Kasumi-1 (cell line): Measurements from ENCODE around the gene DNMT3B.
"Not testable (repeated sequence)": the region's sequence is repeated elsewhere in the genome, so short reads cannot be mapped to it uniquely, and the experiment has no call there.

Experiments
- DNase-seq, 2 experiments: peaks; one replicate each; lab custom pipeline; 2025; lab: John Stamatoyannopoulos, UW

The DNMT3B gene

DNA sequence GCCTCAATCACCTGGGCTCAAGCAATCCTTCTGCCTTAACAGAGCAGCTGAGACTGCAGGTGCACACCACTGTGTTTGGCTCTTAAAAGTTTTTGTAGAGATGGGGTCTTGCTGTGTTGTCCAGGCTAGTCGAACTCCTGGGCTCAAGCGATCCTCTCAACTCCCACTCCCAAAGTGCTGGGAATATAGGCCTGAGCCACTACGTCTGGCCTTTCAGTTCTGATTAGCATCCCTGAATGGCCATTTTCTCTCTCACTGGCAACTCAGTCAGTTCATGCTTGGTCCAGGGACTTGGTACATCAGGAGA is 28.5 kb downstream of the DNMT3B start:
- no peak for DNase-seq

GRCh38 chr20:32792316-32792715 is 30.1 kb downstream of the DNMT3B start:
- DNase-seq, result peak; percentile 47 to 60

GRCh38 chr20:32792731-32793458 is 30.7 kb downstream of the DNMT3B start:
- DNase-seq, result peak in 1 of 2 experiments; percentile 5

DNA sequence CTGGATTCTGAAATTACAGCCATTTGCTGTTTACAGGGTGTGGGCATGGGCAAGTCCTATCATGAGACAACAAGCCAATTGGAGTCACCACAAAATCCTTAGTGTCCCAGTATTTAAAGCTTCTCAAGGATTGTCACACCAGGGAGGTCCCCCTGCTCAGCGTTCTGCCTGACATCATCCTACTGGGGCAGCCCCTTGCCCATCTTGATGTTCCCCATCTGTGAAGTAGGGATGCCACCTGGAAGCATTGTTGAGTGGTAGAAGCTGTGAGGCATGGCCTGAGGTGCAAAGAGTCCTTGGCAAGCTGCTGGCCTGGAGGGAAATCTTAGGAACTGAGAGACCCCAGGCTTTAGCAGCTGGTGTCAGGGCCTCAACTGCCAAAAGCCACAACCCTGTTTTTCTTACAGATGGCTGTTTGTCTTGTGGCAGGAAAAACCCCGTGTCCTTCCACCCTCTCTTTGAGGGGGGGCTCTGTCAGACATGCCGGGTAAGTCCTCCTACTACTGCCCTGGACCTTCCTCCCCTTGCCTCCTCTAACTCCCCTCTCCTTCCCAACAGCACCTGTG is 34.3 kb downstream of the DNMT3B start:
- DNase-seq, result no peak

GRCh38 chr20:32796981-32797451 is 34.8 kb downstream of the DNMT3B start:
- no peak for DNase-seq

GRCh38 chr20:32797571-32797970 is 35.4 kb downstream of the DNMT3B start:
- DNase-seq, result not testable (repeated sequence)

GRCh38 chr20:32798046-32798981 is 36.1 kb downstream of the DNMT3B start:
- no peak for DNase-seq

GRCh38 chr20:32803092-32803491 is 40.9 kb downstream of the DNMT3B start:
- DNase-seq, result no peak

DNA sequence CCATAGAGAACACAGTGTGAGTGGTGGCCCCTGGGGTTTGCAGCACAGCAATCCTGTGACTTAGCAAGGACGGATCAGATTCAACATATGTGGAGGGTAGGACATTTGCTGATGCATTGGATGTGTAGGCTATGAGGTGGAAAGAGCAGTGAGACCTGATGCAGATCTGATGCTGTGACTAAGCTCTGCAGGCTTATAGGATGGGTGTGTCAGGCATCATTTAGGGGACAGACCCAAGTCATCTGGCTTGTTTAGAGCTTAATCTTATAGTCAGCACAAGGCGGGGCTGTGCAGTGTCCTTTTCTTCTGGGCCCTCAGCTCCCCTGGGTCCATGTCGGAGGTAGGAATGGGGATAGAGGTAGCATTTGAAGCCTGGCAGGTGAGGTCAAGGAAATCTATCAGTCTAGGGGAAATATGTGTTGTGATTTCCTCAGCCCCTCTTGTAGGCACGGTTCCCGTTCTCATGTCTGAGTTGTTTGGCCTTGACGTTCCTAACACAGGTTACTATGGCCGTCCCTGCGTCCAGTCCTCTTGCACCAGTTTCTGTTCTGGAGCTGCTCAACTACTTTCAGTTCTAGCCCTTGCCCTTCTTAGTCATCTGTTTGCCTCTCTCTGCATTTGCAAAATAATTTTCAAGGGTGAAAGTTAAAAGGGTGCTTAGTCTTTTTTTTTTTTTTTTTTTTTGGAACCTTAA is 42.0 kb downstream of the DNMT3B start:
- no peak for DNase-seq

GRCh38 chr20:32804817-32805216 is 42.6 kb downstream of the DNMT3B start:
- no peak for DNase-seq

DNA sequence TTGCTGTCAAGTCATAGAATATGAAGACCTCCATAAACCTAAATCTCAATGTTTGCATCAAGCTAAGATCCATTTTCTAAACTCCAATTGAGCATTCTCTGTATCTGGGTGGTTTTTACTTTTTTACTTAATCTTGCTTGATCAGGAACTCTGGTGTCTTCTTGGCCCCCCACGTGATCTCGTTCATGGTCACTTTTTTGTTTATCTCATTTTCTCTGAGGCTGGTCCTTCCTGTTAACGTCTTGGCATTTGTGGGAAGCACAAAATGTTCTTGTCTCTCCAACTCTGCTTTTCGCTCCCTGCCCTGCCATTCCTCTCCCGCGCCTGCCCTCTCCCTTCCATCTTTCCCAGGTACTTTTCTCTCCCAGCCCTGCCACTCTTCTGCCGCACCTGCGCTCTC is 43.5 kb downstream of the DNMT3B start:
- no peak for DNase-seq

GRCh38 chr20:32806356-32806755 is 44.2 kb downstream of the DNMT3B start:
- no peak for DNase-seq

DNA sequence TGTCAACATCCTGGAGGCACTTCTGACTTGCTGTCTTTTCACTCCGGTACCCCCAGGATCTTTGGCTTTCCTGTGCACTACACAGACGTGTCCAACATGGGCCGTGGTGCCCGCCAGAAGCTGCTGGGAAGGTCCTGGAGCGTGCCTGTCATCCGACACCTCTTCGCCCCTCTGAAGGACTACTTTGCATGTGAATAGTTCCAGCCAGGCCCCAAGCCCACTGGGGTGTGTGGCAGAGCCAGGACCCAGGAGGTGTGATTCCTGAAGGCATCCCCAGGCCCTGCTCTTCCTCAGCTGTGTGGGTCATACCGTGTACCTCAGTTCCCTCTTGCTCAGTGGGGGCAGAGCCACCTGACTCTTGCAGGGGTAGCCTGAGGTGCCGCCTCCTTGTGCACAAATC is 45.5 kb downstream of the DNMT3B start:
- no peak for DNase-seq

GRCh38 chr20:32808438-32808837 is 46.3 kb downstream of the DNMT3B start:
- DNase-seq, result no peak

DNA sequence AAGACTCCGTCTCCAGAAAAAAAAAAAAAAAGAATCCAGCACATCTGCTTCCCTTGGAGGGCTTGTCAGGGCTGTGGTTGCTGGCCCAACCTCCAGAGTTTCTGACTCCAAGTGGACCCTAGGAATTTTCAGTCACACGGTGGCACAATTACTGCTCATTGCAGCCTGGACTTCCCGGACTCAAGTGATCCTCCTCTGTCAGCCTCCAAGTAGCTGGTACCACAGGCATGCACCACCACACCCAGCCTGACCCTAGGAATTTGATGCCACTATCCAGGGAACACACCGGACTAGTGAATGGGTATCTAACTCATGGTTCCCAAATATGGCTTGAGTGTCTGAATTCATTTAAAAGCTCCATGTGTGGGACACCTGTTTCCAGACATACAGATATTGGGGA is 47.7 kb downstream of the DNMT3B start:
- no peak for DNase-seq

- no peak for DNase-seq
These were observed 48.8 kb downstream of the DNMT3B start for GRCh38 chr20:32810941-32811340.

GRCh38 chr20:32811886-32812285 is 49.7 kb downstream of the DNMT3B start:
- no peak for DNase-seq

GRCh38 chr20:32819992-32820697 is 58.0 kb downstream of the DNMT3B start:
- DNase-seq, result peak; percentile 43 to 52

DNA sequence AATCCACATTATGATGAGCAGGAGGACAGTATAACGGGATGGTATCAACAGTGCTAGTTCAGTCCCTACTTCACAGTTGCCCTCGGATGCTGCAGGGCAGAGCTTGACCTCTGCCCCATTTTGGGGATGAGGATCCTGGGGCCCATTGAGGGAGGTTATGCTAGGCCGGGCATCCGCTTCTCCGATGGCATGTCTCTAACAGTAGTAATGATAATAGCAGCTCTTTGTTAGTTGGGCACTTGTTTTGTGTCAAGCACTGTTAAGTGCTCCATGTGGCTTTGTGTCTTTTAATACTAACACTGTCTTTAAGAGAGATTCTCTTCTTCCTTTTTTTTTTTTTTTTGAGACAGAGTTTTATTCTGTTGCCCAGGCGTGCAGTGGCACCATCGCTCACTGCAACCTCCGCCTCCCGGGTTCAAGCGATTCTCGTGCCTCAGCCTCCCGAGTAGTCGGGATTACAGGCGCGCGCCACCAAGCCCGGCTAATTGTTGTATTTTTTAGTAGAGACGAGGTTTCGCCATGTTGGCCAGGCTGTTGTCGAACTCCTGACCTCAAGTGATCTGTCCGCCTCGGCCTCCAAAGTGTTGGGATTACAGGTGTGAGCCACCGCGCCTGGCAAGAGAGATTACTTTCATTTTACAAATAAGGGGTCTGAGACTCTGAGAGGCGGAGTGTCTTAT is 58.7 kb downstream of the DNMT3B start:
- no peak for DNase-seq

DNA sequence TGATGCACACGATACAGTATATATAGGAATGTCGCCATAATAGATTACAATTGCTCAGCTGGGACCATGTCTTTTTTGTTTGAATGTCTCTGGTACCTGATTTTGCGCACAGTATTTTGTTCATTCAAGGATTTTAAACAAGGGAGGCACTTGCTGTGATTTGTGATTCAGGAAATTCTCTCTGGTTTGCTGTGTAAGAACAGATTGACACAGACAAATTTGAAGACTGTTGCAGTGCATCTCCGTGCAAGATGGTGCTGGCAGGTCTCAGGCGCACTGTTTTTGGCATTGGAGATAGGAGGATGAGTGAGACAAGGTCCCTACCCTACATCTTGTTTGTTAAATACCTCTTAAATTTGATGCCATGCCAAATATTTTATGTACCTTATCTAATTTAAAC is 60.0 kb downstream of the DNMT3B start:
- no peak for DNase-seq

DNA sequence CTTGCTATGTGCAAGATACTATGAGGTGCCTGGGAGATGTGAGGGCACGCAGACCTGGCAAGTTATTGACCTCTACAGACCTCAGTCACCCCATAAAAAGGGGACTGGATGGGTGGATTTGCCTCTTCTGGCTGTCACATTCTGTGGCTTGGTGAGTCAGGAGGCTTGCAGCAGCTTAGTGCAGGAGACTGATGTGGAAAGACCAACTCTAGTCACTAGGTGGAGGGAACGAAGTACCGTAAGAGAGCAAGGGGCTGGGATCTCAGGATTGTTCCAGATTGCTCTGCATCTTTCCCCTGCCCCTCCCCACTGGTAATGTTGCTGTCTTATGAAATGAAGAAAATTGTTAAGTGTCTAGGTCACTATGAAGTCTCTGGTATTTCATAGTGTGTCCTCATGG is 60.9 kb downstream of the DNMT3B start:
- DNase-seq, result peak; percentile 72 to 81
